ENCODE measurements around the gene PCDHGC4. TPM values are rescaled to one million over a fixed set of nuclear protein-coding genes. Genes with fewer than 3 reads are reported as not detected.

Gene PCDHGC4
- total RNA-seq, 1 donor: 2.9 TPM

GRCh38 chr5:141487131-141487530 is 2.3 kb downstream of the PCDHGC4 start:
- no peak overlapping the region for H2AFZ ChIP-seq (ENCODE audit: low read length)
- TF ChIP-seq, protein P1, sequence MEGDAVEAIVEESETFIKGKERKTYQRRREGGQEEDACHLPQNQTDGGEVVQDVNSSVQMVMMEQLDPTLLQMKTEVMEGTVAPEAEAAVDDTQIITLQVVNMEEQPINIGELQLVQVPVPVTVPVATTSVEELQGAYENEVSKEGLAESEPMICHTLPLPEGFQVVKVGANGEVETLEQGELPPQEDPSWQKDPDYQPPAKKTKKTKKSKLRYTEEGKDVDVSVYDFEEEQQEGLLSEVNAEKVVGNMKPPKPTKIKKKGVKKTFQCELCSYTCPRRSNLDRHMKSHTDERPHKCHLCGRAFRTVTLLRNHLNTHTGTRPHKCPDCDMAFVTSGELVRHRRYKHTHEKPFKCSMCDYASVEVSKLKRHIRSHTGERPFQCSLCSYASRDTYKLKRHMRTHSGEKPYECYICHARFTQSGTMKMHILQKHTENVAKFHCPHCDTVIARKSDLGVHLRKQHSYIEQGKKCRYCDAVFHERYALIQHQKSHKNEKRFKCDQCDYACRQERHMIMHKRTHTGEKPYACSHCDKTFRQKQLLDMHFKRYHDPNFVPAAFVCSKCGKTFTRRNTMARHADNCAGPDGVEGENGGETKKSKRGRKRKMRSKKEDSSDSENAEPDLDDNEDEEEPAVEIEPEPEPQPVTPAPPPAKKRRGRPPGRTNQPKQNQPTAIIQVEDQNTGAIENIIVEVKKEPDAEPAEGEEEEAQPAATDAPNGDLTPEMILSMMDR (IDR thresholded peaks at IDR 0.05; ENCODE audit: extremely low read depth, low read depth, low read length): no peak
- peaks cover 31% of the 10 kb centered on the region for H3K36me3 ChIP-seq (ENCODE audit: insufficient read depth, low read length)
- H3K27ac ChIP-seq (ENCODE audit: low read depth, low read length): no peak overlapping the region
- peaks cover 55% of the 10 kb centered on the region for H4K20me1 ChIP-seq (ENCODE audit: insufficient read depth, low read length)
- DNase-seq (ENCODE audit: insufficient read length, low spot score, missing footprints): no peak
- no peaks in the 10 kb centered on the region for H3K27me3 ChIP-seq (ENCODE audit: insufficient read depth, low read length)
- peaks cover 26% of the 10 kb centered on the region for H3K4me1 ChIP-seq (ENCODE audit: insufficient read depth, low read length)
- H3K4me3 ChIP-seq (ENCODE audit: insufficient read depth, low read length): no peak overlapping the region
- no peak overlapping the region for H3K4me2 ChIP-seq (ENCODE audit: insufficient read depth, low read length)
- H3K9me3 ChIP-seq (ENCODE audit: low read depth, low read length): no peaks in the 10 kb centered on the region
- peaks cover 83% of the 10 kb centered on the region for H3K79me2 ChIP-seq (ENCODE audit: insufficient read depth, low read length)

DNA sequence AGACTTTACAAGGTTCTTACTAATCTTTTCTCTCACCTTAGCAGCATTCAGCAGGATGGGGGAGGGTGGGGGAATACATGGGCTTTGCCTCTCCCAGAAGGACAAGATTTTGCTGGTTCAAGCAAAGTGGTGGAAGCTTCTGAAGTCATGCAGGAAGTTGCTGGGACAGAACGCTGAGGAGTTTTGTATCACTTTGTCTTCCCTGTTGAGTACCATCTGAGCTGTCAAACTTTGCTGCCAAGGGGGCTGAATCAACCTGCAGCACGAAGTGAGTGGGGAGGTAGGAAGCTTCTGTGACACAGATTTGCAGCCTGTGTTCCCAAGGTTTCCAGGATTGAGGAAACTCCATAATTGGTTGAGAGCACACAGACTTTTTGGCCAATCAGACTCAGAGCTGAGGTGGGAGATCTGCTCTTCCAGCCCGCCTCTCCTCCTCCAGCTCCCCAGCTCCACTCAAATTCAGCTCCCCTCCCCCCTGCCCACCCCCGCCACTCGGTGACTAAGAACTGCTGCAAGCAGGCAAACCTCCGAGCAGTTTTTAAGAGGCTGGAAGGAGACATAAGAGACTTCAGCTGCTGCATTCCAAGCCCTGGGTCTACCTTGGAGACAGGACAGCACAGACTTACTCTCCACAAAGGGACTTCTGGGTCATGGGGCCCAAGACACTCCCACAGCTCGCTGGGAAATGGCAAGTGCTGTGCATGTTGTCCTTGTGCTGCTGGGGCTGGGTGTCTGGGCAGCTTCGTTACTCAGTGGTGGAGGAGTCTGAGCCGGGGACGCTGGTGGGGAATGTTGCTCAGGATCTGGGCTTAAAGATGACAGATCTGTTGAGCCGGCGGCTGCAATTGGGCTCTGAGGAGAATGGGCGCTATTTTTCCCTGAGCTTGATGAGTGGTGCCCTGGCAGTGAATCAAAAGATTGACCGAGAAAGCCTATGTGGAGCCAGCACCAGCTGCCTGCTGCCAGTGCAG is 4.0 kb downstream of the PCDHGC4 start, which contains the start of gene PCDHGC5:
PCDHGC5 (plus strand) TSS at position 491 of the 971 bp plus-strand sequence; CDS start at position 651, 160 bp downstream.
- H3K27me3 ChIP-seq (ENCODE audit: insufficient read depth, low read length): no peaks in the 10 kb centered on the region
- TF ChIP-seq, protein P1 (IDR thresholded peaks at IDR 0.05; ENCODE audit: extremely low read depth, low read depth, low read length): no peak
- H3K4me1 ChIP-seq (ENCODE audit: insufficient read depth, low read length): peaks cover 36% of the 10 kb centered on the region
- H3K79me2 ChIP-seq (ENCODE audit: insufficient read depth, low read length): peaks cover 84% of the 10 kb centered on the region
- H3K27ac ChIP-seq (ENCODE audit: low read depth, low read length): peak within 1 kb of the TSS; percentile 72
- peak within 1 kb of the TSS; percentile 56 for H2AFZ ChIP-seq (ENCODE audit: low read length)
- peak within 1 kb of the TSS; percentile 92 for H3K4me2 ChIP-seq (ENCODE audit: insufficient read depth, low read length)
- peak; percentile 99 for DNase-seq (ENCODE audit: insufficient read length, low spot score, missing footprints)
- H3K9me3 ChIP-seq (ENCODE audit: low read depth, low read length): no peaks in the 10 kb centered on the region
- H4K20me1 ChIP-seq (ENCODE audit: insufficient read depth, low read length): peaks cover 50% of the 10 kb centered on the region
- peak within 1 kb of the TSS; percentile 66 for H3K4me3 ChIP-seq (ENCODE audit: insufficient read depth, low read length)
- peaks cover 31% of the 10 kb centered on the region for H3K36me3 ChIP-seq (ENCODE audit: insufficient read depth, low read length)

GRCh38 chr5:141489841-141490240 is 5.0 kb downstream of the PCDHGC4 start:
- H3K4me1 ChIP-seq (ENCODE audit: insufficient read depth, low read length): peaks cover 44% of the 10 kb centered on the region
- TF ChIP-seq, protein P1 (IDR thresholded peaks at IDR 0.05; ENCODE audit: extremely low read depth, low read depth, low read length): no peak
- no peaks in the 10 kb centered on the region for H3K9me3 ChIP-seq (ENCODE audit: low read depth, low read length)
- H4K20me1 ChIP-seq (ENCODE audit: insufficient read depth, low read length): peaks cover 48% of the 10 kb centered on the region
- peak overlapping the region; percentile 92 for H3K4me2 ChIP-seq (ENCODE audit: insufficient read depth, low read length)
- H3K27ac ChIP-seq (ENCODE audit: low read depth, low read length): peak overlapping the region; percentile 72
- peak overlapping the region; percentile 66 for H3K4me3 ChIP-seq (ENCODE audit: insufficient read depth, low read length)
- H3K79me2 ChIP-seq (ENCODE audit: insufficient read depth, low read length): peaks cover 79% of the 10 kb centered on the region
- H2AFZ ChIP-seq (ENCODE audit: low read length): no peak overlapping the region
- DNase-seq (ENCODE audit: insufficient read length, low spot score, missing footprints): no peak
- H3K36me3 ChIP-seq (ENCODE audit: insufficient read depth, low read length): peaks cover 31% of the 10 kb centered on the region
- H3K27me3 ChIP-seq (ENCODE audit: insufficient read depth, low read length): no peaks in the 10 kb centered on the region

DNA sequence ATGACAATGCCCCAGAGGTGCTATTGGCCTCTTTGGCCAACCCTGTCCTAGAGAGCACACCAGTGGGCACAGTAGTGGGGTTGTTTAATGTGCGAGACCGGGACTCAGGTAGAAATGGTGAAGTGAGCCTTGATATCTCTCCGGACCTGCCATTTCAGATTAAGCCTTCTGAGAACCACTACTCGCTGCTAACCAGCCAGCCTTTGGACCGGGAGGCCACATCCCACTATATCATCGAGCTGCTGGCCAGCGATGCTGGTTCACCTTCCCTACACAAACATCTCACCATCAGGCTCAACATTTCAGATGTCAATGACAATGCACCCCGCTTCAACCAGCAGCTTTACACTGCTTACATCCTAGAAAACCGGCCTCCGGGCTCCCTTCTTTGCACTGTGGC is 5.4 kb downstream of the PCDHGC4 start:
- peaks cover 45% of the 10 kb centered on the region for H4K20me1 ChIP-seq (ENCODE audit: insufficient read depth, low read length)
- no peak overlapping the region for H3K27ac ChIP-seq (ENCODE audit: low read depth, low read length)
- H3K36me3 ChIP-seq (ENCODE audit: insufficient read depth, low read length): peaks cover 29% of the 10 kb centered on the region
- DNase-seq (ENCODE audit: insufficient read length, low spot score, missing footprints): peak; percentile 59
- H3K4me1 ChIP-seq (ENCODE audit: insufficient read depth, low read length): peaks cover 44% of the 10 kb centered on the region
- H3K27me3 ChIP-seq (ENCODE audit: insufficient read depth, low read length): no peaks in the 10 kb centered on the region
- H2AFZ ChIP-seq (ENCODE audit: low read length): no peak overlapping the region
- H3K4me2 ChIP-seq (ENCODE audit: insufficient read depth, low read length): no peak overlapping the region
- TF ChIP-seq, protein P1 (IDR thresholded peaks at IDR 0.05; ENCODE audit: extremely low read depth, low read depth, low read length): no peak
- H3K4me3 ChIP-seq (ENCODE audit: insufficient read depth, low read length): no peak overlapping the region
- peaks cover 79% of the 10 kb centered on the region for H3K79me2 ChIP-seq (ENCODE audit: insufficient read depth, low read length)
- H3K9me3 ChIP-seq (ENCODE audit: low read depth, low read length): no peaks in the 10 kb centered on the region
